WTC11 (cell line): ENCODE results near the gene TAPT1. TPM values are rescaled to one million over a fixed set of nuclear protein-coding genes. Genes with fewer than 3 reads are reported as not detected.

Experiments used
- ATAC-seq: fragments of 200-7000 bp; cut with Tn5 transposase; 2 replicates; pipeline ENCODE4 v1.10.0; 2021; ENCODE audit warnings: mild to moderate bottlenecking, moderate library complexity
- CTCF ChIA-PET: fragments of 300-600 bp; sonication (Branson Sonifier 250); formaldehyde crosslinking; loops from one replicate; lab custom pipeline; 2021; ENCODE audit warnings: antibody characterized with exemption; lab: Charles Lee
- POLR2A ChIA-PET: fragments of 350-600 bp; sonication (Branson Sonifier 250); formaldehyde crosslinking; loops from one replicate; lab custom pipeline; 2021; ENCODE audit warnings: antibody characterized with exemption; lab: Charles Lee
- DNase-seq: peaks from one replicate; pipeline ENCODE4 v3.0.0; 2021; ENCODE audit warnings: low spot score
- H3K27ac Mint-ChIP-seq: 2 replicates; pipeline ENCODE4 v1.8.0; 2021; ENCODE audit warnings: mixed read lengths
- H3K27me3 Mint-ChIP-seq: 2 replicates; pipeline ENCODE4 v1.8.0; 2021; ENCODE audit warnings: low read depth, mild to moderate bottlenecking, moderate library complexity, mixed read lengths
- H3K36me3 Mint-ChIP-seq: 2 replicates; pipeline ENCODE4 v1.8.0; 2021; ENCODE audit warnings: mixed read lengths
- H3K4me1 Mint-ChIP-seq: 2 replicates; pipeline ENCODE4 v1.8.0; 2022; ENCODE audit warnings: mixed read lengths
- H3K4me3 Mint-ChIP-seq: 2 replicates; pipeline ENCODE4 v1.8.0; 2021; ENCODE audit warnings: mild to moderate bottlenecking, moderate library complexity, mixed read lengths
- H3K9me3 Mint-ChIP-seq: 2 replicates; pipeline ENCODE4 v1.8.0; 2021; ENCODE audit warnings: mixed read lengths
- ATF2 ChIP-seq: sonication (generic); formaldehyde crosslinking; IDR thresholded peaks from 2 replicates; pipeline ENCODE4 v1.8.1; 2022; ENCODE audit warnings: low read depth, missing genetic modification reagents, borderline replicate concordance
- EMX1 ChIP-seq: fragments of 250-450 bp; sonication (Bioruptor Pico); IDR thresholded peaks from 2 replicates; pipeline ENCODE4 v1.8.0; 2021; ENCODE audit warnings: mild to moderate bottlenecking
- ERG ChIP-seq: fragments of 250-450 bp; sonication (Bioruptor Pico); IDR thresholded peaks from 2 replicates; pipeline ENCODE4 v1.8.0; 2021; ENCODE audit warnings: mild to moderate bottlenecking
- FOXK1 ChIP-seq: sonication (generic); formaldehyde crosslinking; IDR thresholded peaks from 2 replicates; pipeline ENCODE4 v1.8.0; 2022; ENCODE audit warnings: mild to moderate bottlenecking, moderate library complexity, missing genetic modification reagents
- FOXP4 ChIP-seq: sonication (generic); formaldehyde crosslinking; IDR thresholded peaks from 2 replicates; pipeline ENCODE4 v1.8.0; 2022; ENCODE audit warnings: mild to moderate bottlenecking, missing genetic modification reagents
- IRF1 ChIP-seq: sonication (generic); formaldehyde crosslinking; IDR thresholded peaks from 2 replicates; pipeline ENCODE4 v1.8.0; 2023; ENCODE audit warnings: missing genetic modification reagents
- NFYB ChIP-seq: sonication (generic); formaldehyde crosslinking; conservative IDR thresholded peaks from 2 replicates; pipeline ENCODE4 v1.8.0; 2022; ENCODE audit warnings: low read depth, missing genetic modification reagents
- OVOL2 ChIP-seq: fragments of 250-450 bp; sonication (Bioruptor Pico); IDR thresholded peaks from 2 replicates; pipeline ENCODE4 v1.9.0; 2021; ENCODE audit warnings: mild to moderate bottlenecking, borderline replicate concordance
- PRDM15 ChIP-seq: sonication (generic); formaldehyde crosslinking; IDR thresholded peaks from 2 replicates; pipeline ENCODE4 v1.8.0; 2022; ENCODE audit warnings: missing genetic modification reagents
- SMAD3 ChIP-seq: sonication (generic); formaldehyde crosslinking; IDR thresholded peaks from 2 replicates; pipeline ENCODE4 v1.8.0; 2022; ENCODE audit warnings: missing genetic modification reagents, mild to moderate bottlenecking, borderline replicate concordance
- TCF7 ChIP-seq: sonication (generic); formaldehyde crosslinking; IDR thresholded peaks from 2 replicates; pipeline ENCODE4 v1.8.0; 2022; ENCODE audit warnings: mild to moderate bottlenecking, low read depth, missing genetic modification reagents, moderate library complexity
- ZBTB43 ChIP-seq: sonication (generic); formaldehyde crosslinking; IDR thresholded peaks from 2 replicates; pipeline ENCODE4 v1.8.1; 2023; ENCODE audit warnings: mild to moderate bottlenecking, missing genetic modification reagents
- ZNF281 ChIP-seq: sonication (generic); formaldehyde crosslinking; IDR thresholded peaks from 2 replicates; pipeline ENCODE4 v1.8.0; 2023; ENCODE audit warnings: mild to moderate bottlenecking, missing genetic modification reagents
- ZNF512 ChIP-seq: sonication (generic); formaldehyde crosslinking; IDR thresholded peaks from 2 replicates; pipeline ENCODE4 v1.8.1; 2022; ENCODE audit warnings: missing genetic modification reagents, borderline replicate concordance
- total RNA-seq: library from RNA; stranded (reverse); gene quantifications from 3 replicates; pipeline ENCODE4 v1.2.3, GENCODE V29; 2021

TAPT1 gene
- total RNA-seq, 1 experiment from 2014 or later: 12.4 TPM

GRCh38 chr4:16268290-16268689 is 42.0 kb upstream of the TAPT1 start:
- ATAC-seq (no peak), DNase-seq (no peak)
- Mint-ChIP-seq H3K9me3 (no peaks in the 10 kb centered on the region), H3K27ac (no peak overlapping the region), H3K36me3 (no peaks in the 10 kb centered on the region), H3K27me3 (no peaks in the 10 kb centered on the region), H3K4me1 (no peaks in the 10 kb centered on the region), H3K4me3 (no peak overlapping the region)
- POLR2A ChIA-PET: no interaction called here
- CTCF ChIA-PET: no interaction called here
- TF ChIP-seq EMX1 (no peak), NFYB (CRISPR knock-in tag) (no peak), ZNF281 (CRISPR knock-in tag) (no peak), OVOL2 (CRISPR knock-in tag) (no peak), IRF1 (CRISPR knock-in tag) (no peak), PRDM15 (CRISPR knock-in tag) (no peak), SMAD3 (CRISPR knock-in tag) (no peak), ZNF512 (CRISPR knock-in tag) (no peak), ATF2 (no peak), ZBTB43 (CRISPR knock-in tag) (no peak), FOXK1 (CRISPR knock-in tag) (no peak), FOXP4 (CRISPR knock-in tag) (no peak), ERG (CRISPR knock-in tag) (no peak), TCF7 (CRISPR knock-in tag) (no peak)
